ENCODE results near the gene HMCN2. TPM values are rescaled to one million over a fixed set of nuclear protein-coding genes. Genes with fewer than 3 reads are reported as not detected.

HMCN2 gene
- total and polyA plus RNA-seq, 2 donors (not counting 3 experiments of a cell fraction or from before 2014, with no cell fraction given): 0.04 to 0.24 TPM

DNA sequence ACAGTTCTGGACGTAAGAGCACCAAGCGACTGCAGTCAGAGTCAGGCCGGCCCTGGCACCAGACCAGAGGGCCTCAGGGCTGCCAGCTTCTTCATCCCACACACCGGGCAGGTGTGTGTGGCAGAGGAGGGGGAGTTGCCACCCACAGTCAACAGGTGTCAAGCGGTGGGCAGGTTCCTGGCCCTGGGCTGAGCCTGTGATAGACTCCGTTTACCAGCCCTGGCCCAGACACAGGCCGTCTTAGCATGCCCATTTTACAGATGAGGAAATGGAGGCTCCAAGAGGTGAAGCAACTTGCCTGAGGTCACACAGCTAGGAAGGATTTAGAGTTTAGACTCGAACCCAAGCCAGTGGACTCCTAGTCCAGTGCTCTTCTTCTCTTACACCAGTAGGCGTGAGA, 71.8 kb downstream of the HMCN2 start:
- Histone ChIP-seq H3K9me3 (replicated peaks; ENCODE audit: control insufficient read depth, insufficient read depth, low read length) (no peaks in the 10 kb centered on the region), H3K27me3 (ENCODE audit: control insufficient read depth in 2 of 2, insufficient read depth in 2 of 2, low read length in 2 of 2) (no peaks in the 10 kb centered on the region), H3K36me3 (ENCODE audit: control insufficient read depth in 2 of 2, extremely low read depth in 1 of 2, insufficient read depth in 2 of 2, low read length in 2 of 2) (no peaks in the 10 kb centered on the region), H4K20me1 (replicated peaks; ENCODE audit: control insufficient read depth, extremely low read depth, insufficient read depth, low read length) (no peaks in the 10 kb centered on the region), H3K9ac (replicated peaks; ENCODE audit: extremely low read depth, insufficient read depth, low read length) (no peak overlapping the region), H3K79me2 (ENCODE audit: control insufficient read depth, insufficient read depth, low read length) (no peaks in the 10 kb centered on the region), H3K4me2 (ENCODE audit: insufficient read depth, low read length) (no peak overlapping the region), H3K4me3 (replicated peaks in 1 of 3; ENCODE audit: insufficient read depth in 1 of 3, low read depth in 1 of 3, low read length in 3 of 3) (no peak overlapping the region), H3K4me1 (ENCODE audit: control insufficient read depth, extremely low read depth, insufficient read depth, low read length) (no peaks in the 10 kb centered on the region), H3K9me1 (replicated peaks; ENCODE audit: control insufficient read depth, extremely low read depth, insufficient read depth, low read length) (no peaks in the 10 kb centered on the region), H3K27ac (ENCODE audit: insufficient read depth, low read depth, low read length) (no peak overlapping the region), H2AFZ (ENCODE audit: low read depth, low read length) (no peak overlapping the region)
- no TSS peak for BruUV-seq (replicated peaks)
- intact Hi-C loops (cut with micrococcal nuclease) (no loop called here), dilution Hi-C loops (cut with MboI; ENCODE audit: extremely low pct_ligation_motif_present, low sequenced_read_pairs) (no loop called here)
- TF ChIP-seq POLR2A (IDR thresholded peaks at IDR 0.05; ENCODE audit: low read depth, low read length) (no peak), EZH2 (IDR thresholded peaks at IDR 0.05; ENCODE audit: borderline replicate concordance, low read depth, low read length, severe bottlenecking) (no peak), POLR2AphosphoS5 (IDR thresholded peaks at IDR 0.05; ENCODE audit: insufficient read depth, low read depth, low read length) (no peak), MYC (IDR thresholded peaks at IDR 0.05; ENCODE audit: low read depth, low read length) (no peak), JUN (IDR thresholded peaks at IDR 0.05; ENCODE audit: borderline replicate concordance, insufficient read depth, insufficient read length, low read depth) (no peak), FOS (IDR thresholded peaks at IDR 0.05; ENCODE audit: borderline replicate concordance, insufficient read depth, low read length) (no peak), GATA2 (IDR thresholded peaks at IDR 0.05; ENCODE audit: insufficient read depth, insufficient read length, low read depth, low read length) (no peak)
- TF ChIP-seq, protein P1, sequence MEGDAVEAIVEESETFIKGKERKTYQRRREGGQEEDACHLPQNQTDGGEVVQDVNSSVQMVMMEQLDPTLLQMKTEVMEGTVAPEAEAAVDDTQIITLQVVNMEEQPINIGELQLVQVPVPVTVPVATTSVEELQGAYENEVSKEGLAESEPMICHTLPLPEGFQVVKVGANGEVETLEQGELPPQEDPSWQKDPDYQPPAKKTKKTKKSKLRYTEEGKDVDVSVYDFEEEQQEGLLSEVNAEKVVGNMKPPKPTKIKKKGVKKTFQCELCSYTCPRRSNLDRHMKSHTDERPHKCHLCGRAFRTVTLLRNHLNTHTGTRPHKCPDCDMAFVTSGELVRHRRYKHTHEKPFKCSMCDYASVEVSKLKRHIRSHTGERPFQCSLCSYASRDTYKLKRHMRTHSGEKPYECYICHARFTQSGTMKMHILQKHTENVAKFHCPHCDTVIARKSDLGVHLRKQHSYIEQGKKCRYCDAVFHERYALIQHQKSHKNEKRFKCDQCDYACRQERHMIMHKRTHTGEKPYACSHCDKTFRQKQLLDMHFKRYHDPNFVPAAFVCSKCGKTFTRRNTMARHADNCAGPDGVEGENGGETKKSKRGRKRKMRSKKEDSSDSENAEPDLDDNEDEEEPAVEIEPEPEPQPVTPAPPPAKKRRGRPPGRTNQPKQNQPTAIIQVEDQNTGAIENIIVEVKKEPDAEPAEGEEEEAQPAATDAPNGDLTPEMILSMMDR (IDR thresholded peaks at IDR 0.05; ENCODE audit: extremely low read depth in 1 of 2, insufficient read depth in 1 of 2, low read depth in 1 of 2, low read length in 2 of 2): no peak
- TF ChIP-seq, protein P2, sequence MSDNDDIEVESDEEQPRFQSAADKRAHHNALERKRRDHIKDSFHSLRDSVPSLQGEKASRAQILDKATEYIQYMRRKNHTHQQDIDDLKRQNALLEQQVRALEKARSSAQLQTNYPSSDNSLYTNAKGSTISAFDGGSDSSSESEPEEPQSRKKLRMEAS (IDR thresholded peaks at IDR 0.05; ENCODE audit: insufficient read depth, insufficient read length): no peak
- no peak for DNase-seq (ENCODE audit: low read depth, low spot score)
- ChIA-PET POLR2A (no interaction called here), CTCF (interaction anchor here (1.0 to 1.1 kb wide), 2 partner anchors 22 to 230 kb away, joined by 3 read pairs; no protein-coding TSS in a partner anchor)
- no peak for FAIRE-seq
